ENCODE results near the gene FBXO33.

The FBXO33 gene

DNA sequence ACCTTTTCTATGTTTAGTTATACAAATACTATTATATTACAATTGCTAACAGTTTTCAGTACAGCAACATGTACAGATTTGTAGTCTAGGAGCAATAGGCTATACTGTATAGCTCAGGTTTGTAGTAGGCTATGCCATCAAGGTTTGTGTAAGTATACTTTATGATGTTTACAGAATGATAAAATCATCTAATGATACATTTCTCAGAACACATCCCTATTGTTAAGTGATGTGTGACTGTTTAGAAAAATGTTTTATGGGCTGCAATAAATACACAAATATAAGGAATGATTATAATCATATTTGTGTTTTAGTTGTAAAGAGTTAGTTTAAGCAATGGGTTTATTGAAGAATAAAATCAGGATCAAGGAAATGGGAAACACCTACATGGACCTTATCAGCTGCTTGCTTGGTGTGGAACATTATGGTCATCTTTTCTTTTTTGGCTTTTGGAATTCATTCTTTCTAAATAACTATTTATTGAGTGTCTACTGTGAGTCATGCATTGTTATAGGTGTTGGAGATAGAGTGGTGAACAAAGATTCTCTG is 24.5 kb upstream of the FBXO33 start:
- TF ChIP-seq, protein P1, sequence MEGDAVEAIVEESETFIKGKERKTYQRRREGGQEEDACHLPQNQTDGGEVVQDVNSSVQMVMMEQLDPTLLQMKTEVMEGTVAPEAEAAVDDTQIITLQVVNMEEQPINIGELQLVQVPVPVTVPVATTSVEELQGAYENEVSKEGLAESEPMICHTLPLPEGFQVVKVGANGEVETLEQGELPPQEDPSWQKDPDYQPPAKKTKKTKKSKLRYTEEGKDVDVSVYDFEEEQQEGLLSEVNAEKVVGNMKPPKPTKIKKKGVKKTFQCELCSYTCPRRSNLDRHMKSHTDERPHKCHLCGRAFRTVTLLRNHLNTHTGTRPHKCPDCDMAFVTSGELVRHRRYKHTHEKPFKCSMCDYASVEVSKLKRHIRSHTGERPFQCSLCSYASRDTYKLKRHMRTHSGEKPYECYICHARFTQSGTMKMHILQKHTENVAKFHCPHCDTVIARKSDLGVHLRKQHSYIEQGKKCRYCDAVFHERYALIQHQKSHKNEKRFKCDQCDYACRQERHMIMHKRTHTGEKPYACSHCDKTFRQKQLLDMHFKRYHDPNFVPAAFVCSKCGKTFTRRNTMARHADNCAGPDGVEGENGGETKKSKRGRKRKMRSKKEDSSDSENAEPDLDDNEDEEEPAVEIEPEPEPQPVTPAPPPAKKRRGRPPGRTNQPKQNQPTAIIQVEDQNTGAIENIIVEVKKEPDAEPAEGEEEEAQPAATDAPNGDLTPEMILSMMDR (IDR thresholded peaks at IDR 0.05; ENCODE audit: low read depth, low read length) = no peak
- no peak for DNase-seq (ENCODE audit: extremely low read depth, low read depth)

DNA sequence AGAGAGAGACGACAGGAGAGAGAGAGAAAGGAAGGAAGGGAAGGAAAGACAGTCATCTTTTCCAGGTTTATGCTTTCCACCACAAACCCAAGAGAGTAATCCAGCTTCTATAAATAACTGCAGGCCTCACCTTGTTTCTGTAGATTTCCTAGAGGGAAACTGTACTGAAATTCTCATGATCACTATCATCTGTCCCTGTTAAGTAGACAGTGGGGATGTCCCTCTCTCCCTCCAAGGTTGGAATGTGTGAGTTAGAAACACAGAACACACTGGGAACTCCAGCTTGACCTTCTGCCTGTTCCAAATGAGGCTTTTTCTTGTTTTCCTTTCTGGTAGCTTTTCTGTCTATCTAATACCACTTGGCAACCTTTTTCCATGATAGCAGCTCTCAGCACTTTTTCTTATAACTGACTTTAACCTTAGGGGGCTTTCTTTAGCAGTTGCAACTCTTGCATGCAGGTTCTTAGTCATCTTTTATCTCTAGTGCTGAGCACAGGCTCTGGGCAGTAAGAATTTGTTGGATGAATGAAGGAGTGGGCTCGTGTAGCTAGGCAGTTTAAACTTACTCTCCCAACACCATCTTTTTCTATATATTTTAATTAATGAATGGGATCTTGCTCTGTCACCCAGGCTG is 22.8 kb upstream of the FBXO33 start:
- DNase-seq (ENCODE audit: extremely low read depth, low read depth) = no peak
- TF ChIP-seq, protein P1 (IDR thresholded peaks at IDR 0.05; ENCODE audit: low read depth, low read length) = no peak

DNA sequence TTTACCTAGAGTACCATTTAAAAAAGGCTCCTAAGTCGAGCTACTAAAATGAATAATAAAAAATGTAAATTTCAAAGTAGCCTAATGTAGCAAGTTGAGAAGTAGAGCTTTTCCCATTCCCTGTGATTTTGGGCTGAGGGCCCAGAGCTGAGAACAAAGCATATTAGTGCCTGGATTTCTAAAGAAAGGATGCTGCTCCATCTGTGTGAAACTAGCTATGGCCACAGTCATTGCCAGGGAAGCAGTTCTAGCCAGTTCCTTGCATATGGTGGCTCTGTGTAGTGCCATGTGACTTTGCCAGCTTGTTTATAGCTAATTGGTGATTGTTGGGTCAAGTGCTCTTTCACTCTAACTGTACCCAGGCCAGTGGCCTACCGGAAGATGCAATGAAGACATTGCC is 20.4 kb upstream of the FBXO33 start:
- TF ChIP-seq, protein P1 (IDR thresholded peaks at IDR 0.05; ENCODE audit: low read depth, low read length) = no peak

DNA sequence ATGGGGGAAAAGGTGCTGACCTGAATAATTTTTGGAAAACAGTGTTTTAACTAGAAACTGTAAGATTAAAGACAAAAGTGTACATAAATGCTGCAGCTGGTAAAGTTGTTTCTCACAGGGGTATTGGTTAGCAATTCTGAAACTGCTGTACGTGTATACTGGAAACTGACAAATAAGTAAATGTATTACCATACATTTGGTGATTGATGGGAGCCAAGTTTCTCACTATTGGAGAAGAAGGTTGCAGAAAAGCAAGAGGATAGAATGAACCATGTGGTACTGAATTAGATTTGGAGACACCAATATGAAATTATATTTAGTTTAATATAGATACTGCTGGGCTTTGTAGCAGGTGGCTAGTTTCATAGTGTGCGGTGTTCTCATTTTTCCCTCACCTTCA is 19.6 kb upstream of the FBXO33 start:
- no peak for DNase-seq (ENCODE audit: extremely low read depth, low read depth)
- TF ChIP-seq, protein P1 (IDR thresholded peaks at IDR 0.05; ENCODE audit: low read depth, low read length) = no peak

More for the DNA sequence above, 20.4 kb upstream of the FBXO33 start:
- DNase-seq (ENCODE audit: extremely low read depth, low read depth) = no peak

DNA sequence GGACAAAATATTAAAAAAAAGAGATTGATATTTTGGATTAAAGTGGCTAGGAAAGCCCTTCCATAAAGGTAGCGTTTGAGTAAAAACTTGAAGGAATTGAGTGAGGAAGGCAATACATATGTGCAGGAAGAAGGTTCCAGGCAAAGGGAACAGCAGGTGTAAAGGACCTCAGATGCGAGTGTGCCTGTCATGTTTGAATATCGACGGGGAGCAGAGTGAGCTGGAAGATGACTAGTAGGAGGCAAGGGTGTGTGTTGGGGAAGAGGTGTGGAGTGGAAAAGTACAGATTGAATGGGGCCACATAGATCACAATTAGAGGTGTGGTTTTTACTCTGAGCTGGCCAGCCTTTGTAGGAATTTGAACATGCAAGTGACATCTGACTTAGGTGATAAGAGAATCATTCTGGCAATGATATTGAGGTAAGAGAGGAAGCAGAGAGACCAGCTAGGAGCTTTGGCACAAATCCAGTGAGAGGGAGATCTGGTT is 15.0 kb upstream of the FBXO33 start:
- TF ChIP-seq, protein P1 (IDR thresholded peaks at IDR 0.05; ENCODE audit: low read depth, low read length) = no peak

DNA sequence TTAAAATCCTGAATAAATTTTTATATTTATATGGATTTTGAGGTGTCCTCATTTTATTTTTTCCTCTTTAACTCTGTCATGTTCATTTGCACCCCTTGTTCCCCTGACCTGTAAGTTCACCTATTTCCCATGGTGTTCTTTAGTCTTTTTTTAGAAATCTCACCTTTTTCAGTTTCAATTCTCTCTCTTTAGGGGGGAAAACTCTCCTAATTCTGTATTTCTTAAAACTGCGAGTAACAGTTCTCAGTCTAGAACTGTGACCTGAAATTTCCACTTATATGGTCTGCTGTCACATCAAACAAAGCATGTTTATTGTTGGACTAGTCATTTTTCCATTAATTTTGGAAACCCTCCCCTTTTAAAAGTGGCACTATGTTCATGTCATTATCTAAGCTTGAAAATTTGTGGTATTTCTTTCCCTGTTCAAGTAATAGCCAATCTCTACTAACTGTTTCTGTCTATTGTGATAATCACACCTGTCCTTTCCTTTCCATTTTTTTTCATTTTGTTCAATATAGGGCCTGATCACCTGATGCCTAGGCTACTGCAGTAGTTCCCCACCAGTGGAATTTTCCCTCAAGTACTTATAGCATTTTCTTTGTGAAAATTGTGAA is 14.0 kb upstream of the FBXO33 start:
- no peak for DNase-seq (ENCODE audit: extremely low read depth, low read depth)
- TF ChIP-seq, protein P1 (IDR thresholded peaks at IDR 0.05; ENCODE audit: low read depth, low read length) = no peak

More for the DNA sequence above, 15.0 kb upstream of the FBXO33 start:
- DNase-seq (ENCODE audit: extremely low read depth, low read depth) = no peak

DNA sequence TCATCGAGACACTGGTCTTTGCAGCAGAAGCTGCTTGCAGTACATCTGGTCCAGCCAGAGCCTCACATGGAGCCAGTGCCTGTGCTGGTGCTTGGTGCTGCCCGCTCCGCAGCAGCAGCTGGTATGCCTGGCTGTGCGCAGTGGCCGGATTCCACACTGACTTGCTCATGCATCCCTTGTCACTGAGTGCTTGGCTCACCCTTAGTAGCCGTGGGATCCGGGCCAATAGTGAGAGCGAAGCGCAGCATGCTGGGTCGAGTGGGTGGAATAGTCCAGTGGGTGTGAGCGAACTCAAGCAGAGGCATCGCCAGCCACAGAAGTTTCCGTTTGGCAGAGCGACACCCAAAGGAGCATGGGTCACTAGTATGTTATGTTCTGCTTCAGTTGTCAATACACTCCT is 10.1 kb upstream of the FBXO33 start:
- TF ChIP-seq, protein P1 (IDR thresholded peaks at IDR 0.05; ENCODE audit: low read depth, low read length) = no peak
- no peak for DNase-seq (ENCODE audit: extremely low read depth, low read depth)
